ENCODE measurements around the gene MEIS2.

The MEIS2 gene

DNA sequence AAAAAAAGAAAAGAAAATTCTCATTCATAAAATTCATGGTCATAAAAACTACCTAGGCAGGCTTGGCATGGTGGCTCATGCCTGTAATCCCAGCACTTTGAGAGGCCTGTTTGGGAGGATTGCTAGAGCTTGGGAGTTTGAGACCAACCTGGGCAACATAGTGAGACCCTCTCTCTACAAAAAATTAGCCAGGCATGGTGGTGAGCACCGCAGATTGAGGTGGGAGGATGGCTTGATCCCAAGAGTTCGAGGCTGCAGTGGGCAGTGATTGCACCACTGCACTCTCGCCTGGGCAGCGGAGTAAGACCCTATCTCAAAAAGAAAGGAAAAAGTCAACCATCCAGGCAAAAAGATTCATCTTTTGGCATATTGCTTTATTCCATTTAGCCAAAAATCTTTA, 58.5 kb downstream of the MEIS2 start:
- Histone ChIP-seq H3K4me2 (ENCODE audit: insufficient read depth, low read length) (no peak overlapping the region), H4K20me1 (ENCODE audit: insufficient read depth, low read length) (no peaks in the 10 kb centered on the region), H3K27ac (ENCODE audit: low read length) (no peak overlapping the region), H2AFZ (ENCODE audit: low read depth, low read length) (no peak overlapping the region), H3K27me3 (ENCODE audit: insufficient read depth, low read length, poor library complexity) (no peaks in the 10 kb centered on the region), H3K9ac (ENCODE audit: low read depth, low read length) (no peak overlapping the region), H3K4me3 (ENCODE audit: low read depth in 1 of 2, low read length in 2 of 2) (no peak overlapping the region), H3K4me1 (ENCODE audit: insufficient read depth, low read length) (no peaks in the 10 kb centered on the region), H3K36me3 (ENCODE audit: insufficient read depth, low read length) (no peaks in the 10 kb centered on the region), H3K9me3 (ENCODE audit: insufficient read depth, low read length, severe bottlenecking) (no peaks in the 10 kb centered on the region), H3K79me2 (ENCODE audit: insufficient read depth, low read length) (no peaks in the 10 kb centered on the region)
- ATAC-seq (ENCODE audit: insufficient read depth, low read depth) (no peak), DNase-seq (no peak)
- TF ChIP-seq EZH2 (IDR thresholded peaks at IDR 0.05; ENCODE audit: borderline replicate concordance, low read depth, low read length, severe bottlenecking): no peak
- TF ChIP-seq, protein P1, sequence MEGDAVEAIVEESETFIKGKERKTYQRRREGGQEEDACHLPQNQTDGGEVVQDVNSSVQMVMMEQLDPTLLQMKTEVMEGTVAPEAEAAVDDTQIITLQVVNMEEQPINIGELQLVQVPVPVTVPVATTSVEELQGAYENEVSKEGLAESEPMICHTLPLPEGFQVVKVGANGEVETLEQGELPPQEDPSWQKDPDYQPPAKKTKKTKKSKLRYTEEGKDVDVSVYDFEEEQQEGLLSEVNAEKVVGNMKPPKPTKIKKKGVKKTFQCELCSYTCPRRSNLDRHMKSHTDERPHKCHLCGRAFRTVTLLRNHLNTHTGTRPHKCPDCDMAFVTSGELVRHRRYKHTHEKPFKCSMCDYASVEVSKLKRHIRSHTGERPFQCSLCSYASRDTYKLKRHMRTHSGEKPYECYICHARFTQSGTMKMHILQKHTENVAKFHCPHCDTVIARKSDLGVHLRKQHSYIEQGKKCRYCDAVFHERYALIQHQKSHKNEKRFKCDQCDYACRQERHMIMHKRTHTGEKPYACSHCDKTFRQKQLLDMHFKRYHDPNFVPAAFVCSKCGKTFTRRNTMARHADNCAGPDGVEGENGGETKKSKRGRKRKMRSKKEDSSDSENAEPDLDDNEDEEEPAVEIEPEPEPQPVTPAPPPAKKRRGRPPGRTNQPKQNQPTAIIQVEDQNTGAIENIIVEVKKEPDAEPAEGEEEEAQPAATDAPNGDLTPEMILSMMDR (IDR thresholded peaks at IDR 0.05; ENCODE audit: borderline replicate concordance, extremely low read depth, low read length, poor library complexity, severe bottlenecking): no peak

DNA sequence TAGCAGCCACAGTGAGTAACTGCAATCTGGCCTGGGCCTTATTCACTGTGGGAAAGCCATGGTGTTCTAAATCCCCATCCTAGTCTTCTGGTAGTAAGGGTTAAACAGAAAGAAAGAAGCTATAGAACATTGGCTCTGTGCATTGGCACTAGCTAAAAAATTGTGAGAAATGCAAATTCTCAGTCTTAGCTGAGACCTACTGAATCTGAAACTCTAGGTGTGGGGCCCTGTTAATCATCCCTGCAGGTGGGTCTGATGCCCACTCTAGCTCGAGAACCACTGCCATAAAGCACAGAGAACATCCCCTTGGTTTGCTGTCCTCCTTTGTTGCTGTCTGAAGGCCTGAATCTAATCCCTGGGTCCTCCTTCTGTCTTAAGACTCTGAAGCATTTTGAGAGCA, 59.3 kb downstream of the MEIS2 start:
- Histone ChIP-seq H4K20me1 (ENCODE audit: insufficient read depth, low read length) (no peaks in the 10 kb centered on the region), H3K79me2 (ENCODE audit: insufficient read depth, low read length) (no peaks in the 10 kb centered on the region), H3K9ac (ENCODE audit: low read depth, low read length) (no peak overlapping the region), H3K9me3 (ENCODE audit: insufficient read depth, low read length, severe bottlenecking) (no peaks in the 10 kb centered on the region), H3K27ac (ENCODE audit: low read length) (no peak overlapping the region), H2AFZ (ENCODE audit: low read depth, low read length) (no peak overlapping the region), H3K4me3 (ENCODE audit: low read depth in 1 of 2, low read length in 2 of 2) (no peak overlapping the region), H3K36me3 (ENCODE audit: insufficient read depth, low read length) (no peaks in the 10 kb centered on the region), H3K4me2 (ENCODE audit: insufficient read depth, low read length) (no peak overlapping the region), H3K27me3 (ENCODE audit: insufficient read depth, low read length, poor library complexity) (no peaks in the 10 kb centered on the region), H3K4me1 (ENCODE audit: insufficient read depth, low read length) (no peaks in the 10 kb centered on the region)
- no peak for TF ChIP-seq EZH2 (IDR thresholded peaks at IDR 0.05; ENCODE audit: borderline replicate concordance, low read depth, low read length, severe bottlenecking)
- TF ChIP-seq, protein P1 (IDR thresholded peaks at IDR 0.05; ENCODE audit: borderline replicate concordance, extremely low read depth, low read length, poor library complexity, severe bottlenecking): no peak
- ATAC-seq (ENCODE audit: insufficient read depth, low read depth) (no peak), DNase-seq (no peak)

DNA sequence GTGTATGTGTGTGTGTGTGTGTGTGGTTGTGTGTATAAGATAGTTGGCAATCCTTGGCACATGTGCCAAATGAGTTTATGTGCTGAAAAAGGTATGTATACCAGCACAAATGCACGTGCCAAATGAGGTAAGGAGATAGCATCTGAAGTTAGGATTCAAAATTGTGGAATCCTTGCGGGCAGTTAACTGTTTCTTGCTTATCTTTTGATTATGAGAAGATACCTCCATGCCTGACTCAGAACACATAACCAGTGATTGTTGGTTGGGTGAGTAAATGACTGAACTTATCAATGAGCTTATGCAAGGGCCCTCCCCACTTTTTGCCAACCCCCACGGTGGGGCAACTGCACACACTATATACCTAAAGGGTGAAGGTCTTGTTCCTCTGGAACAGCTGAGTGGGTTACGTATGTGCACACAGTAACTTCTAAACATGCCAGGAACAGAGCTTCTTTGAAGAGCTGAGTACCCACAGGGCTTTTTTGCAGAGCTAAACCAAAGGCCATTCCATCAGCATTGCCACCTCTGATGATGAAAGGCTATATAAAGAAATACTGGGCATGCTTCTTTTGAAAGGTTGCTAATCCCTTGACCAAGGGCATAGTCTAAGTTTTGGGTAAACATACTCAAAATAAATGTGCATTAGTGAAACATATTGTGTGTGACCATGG, 60.1 kb downstream of the MEIS2 start:
- Histone ChIP-seq H3K79me2 (ENCODE audit: insufficient read depth, low read length) (no peaks in the 10 kb centered on the region), H2AFZ (ENCODE audit: low read depth, low read length) (no peak overlapping the region), H3K9me3 (ENCODE audit: insufficient read depth, low read length, severe bottlenecking) (no peaks in the 10 kb centered on the region), H3K27me3 (ENCODE audit: insufficient read depth, low read length, poor library complexity) (no peaks in the 10 kb centered on the region), H3K4me3 (ENCODE audit: low read depth in 1 of 2, low read length in 2 of 2) (no peak overlapping the region), H4K20me1 (ENCODE audit: insufficient read depth, low read length) (no peaks in the 10 kb centered on the region), H3K9ac (ENCODE audit: low read depth, low read length) (no peak overlapping the region), H3K36me3 (ENCODE audit: insufficient read depth, low read length) (no peaks in the 10 kb centered on the region), H3K27ac (ENCODE audit: low read length) (no peak overlapping the region), H3K4me1 (ENCODE audit: insufficient read depth, low read length) (no peaks in the 10 kb centered on the region), H3K4me2 (ENCODE audit: insufficient read depth, low read length) (no peak overlapping the region)
- TF ChIP-seq, protein P1 (IDR thresholded peaks at IDR 0.05; ENCODE audit: borderline replicate concordance, extremely low read depth, low read length, poor library complexity, severe bottlenecking): no peak
- no peak for TF ChIP-seq EZH2 (IDR thresholded peaks at IDR 0.05; ENCODE audit: borderline replicate concordance, low read depth, low read length, severe bottlenecking)
- ATAC-seq (ENCODE audit: insufficient read depth, low read depth) (no peak), DNase-seq (no peak)

Data from DND-41 (cell line).